GM18909 (cell line): ENCODE results near the gene EPB41L1.

Experiments used
- ATAC-seq: cut with Tn5 transposase; IDR thresholded peaks from one replicate; pipeline ENCODE4 v1.9.1; 2021; ENCODE audit warnings: mild to moderate bottlenecking; ENCODE audit not compliant: unreplicated experiment, poor library complexity

The EPB41L1 gene

GRCh38 chr20:36154700-36155628 is at the start of gene EPB41L1:
Gene EPB41L1 (plus strand): TSS chr20:36154740. CDS start chr20:36173778, 19,038 bp downstream.
- ATAC-seq = no peak

- no peak for ATAC-seq
Observed at GRCh38 chr20:36104856-36105255, 49.7 kb upstream of the EPB41L1 start.

DNA sequence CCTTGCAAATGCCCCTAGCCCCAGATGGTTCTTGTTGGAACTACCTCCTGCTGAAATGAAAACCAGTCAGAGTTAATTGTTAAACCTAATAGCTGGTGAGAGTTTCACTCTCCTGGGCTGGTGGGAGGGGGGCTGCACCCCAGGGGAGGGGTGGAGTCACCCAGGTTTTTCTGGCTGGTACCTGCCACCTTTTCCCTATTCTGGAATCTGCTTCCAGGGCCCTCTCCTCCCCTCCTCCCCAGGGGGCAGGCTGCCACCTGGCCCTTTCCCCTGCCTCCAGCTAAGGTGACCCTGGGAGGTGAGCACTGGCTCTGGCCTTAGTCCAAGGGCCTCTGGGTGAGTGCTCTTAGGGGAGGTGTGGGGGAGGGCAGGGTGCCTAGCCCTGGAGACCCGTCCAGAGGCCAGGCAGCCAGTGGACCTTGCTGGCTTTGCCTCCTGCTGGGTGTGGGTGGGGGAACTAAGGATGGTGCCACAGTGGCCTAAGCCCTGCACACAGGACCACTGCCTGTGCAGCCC is 48.8 kb upstream of the EPB41L1 start:
- ATAC-seq = no peak

- ATAC-seq = no peak
Observed at GRCh38 chr20:36106606-36107005, 47.9 kb upstream of the EPB41L1 start.

- no peak for ATAC-seq
Observed at GRCh38 chr20:36107881-36108280, 46.7 kb upstream of the EPB41L1 start.

DNA sequence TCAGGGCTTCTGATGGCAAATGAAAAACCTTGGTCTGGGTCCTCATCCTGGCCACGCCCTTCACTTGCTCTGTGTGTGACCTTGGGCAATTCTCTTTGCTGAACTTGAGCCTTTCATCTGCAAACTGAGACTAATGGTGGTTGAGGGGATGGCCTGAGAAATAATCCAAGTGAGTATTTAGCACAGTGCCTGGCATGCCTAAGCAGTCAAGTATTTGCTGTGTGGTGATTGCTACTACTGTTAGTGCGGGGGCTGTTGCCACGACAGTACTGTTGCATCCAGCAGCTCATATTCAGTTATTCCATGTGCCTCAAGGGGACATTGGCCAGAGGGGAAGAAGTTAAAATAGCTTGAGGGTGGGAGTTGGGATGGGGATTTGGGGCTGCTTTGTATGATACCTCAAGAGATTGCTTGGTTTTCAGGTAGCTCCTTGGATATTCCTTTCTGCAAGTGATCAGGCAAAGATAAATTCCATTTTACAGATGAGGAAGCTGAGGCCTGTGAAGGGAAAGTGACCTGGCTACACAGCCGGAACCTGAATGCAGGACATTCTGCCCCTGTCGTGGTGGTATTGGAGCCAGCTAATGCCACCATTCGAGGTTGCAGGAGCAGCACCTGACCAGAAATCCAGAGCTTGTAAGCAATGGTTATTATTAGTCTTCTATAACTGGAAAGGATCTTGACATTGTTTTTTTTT is 45.1 kb upstream of the EPB41L1 start:
- no peak for ATAC-seq

GRCh38 chr20:36110994-36111393 is 43.5 kb upstream of the EPB41L1 start:
- ATAC-seq = no peak

DNA sequence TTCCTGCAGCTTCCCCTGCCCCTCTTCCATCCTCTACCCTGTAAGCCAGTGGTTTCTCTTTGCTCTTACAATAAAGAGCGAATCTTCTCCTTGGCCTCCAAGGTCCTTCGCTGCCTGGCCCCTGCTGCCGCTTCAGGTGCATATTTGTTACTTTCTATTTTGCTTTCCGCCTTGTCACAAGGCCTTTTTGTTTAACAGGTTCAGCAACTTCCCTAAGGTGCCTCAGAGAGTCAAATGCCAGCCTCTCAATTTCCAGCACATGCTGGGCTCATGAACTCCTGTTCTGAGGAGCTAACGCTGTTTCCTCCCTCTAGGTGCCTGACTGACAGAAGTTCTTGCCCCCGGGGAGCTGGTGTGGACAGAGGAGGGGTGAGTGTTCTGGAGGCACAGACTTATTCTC is 42.4 kb upstream of the EPB41L1 start:
- no peak for ATAC-seq

GRCh38 chr20:36113036-36113435 is 41.5 kb upstream of the EPB41L1 start:
- no peak for ATAC-seq

GRCh38 chr20:36113566-36114250 is 40.8 kb upstream of the EPB41L1 start:
- ATAC-seq = no peak

GRCh38 chr20:36114707-36115106 is 39.8 kb upstream of the EPB41L1 start:
- ATAC-seq = no peak

GRCh38 chr20:36115925-36116324 is 38.6 kb upstream of the EPB41L1 start:
- ATAC-seq = no peak

GRCh38 chr20:36116807-36117441 is 37.6 kb upstream of the EPB41L1 start:
- ATAC-seq = no peak

GRCh38 chr20:36117638-36118037 is 36.9 kb upstream of the EPB41L1 start:
- no peak for ATAC-seq

DNA sequence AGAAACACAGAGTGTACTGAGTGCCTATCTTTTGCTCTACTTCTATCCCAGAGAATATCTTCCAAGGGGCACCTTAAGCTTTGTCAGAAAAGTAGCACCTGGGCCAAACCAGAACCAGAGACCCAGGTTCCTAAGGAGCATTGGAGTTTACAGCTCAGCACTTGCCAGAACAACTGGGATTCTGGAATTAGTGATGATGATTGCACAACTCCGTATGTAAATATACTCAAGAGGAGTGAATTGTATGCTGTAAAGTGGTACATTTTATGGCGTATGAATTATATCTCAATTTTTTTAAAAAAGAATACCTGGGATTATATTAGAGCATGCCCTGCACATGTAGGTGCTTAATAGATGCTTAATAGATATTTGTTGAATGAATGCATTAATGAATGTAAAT is 36.2 kb upstream of the EPB41L1 start:
- ATAC-seq = no peak

GRCh38 chr20:36119537-36119936 is 35.0 kb upstream of the EPB41L1 start:
- ATAC-seq = no peak

- no peak for ATAC-seq
Observed at GRCh38 chr20:36120241-36120640, 34.3 kb upstream of the EPB41L1 start.

GRCh38 chr20:36120991-36121390 is 33.5 kb upstream of the EPB41L1 start:
- ATAC-seq = no peak

DNA sequence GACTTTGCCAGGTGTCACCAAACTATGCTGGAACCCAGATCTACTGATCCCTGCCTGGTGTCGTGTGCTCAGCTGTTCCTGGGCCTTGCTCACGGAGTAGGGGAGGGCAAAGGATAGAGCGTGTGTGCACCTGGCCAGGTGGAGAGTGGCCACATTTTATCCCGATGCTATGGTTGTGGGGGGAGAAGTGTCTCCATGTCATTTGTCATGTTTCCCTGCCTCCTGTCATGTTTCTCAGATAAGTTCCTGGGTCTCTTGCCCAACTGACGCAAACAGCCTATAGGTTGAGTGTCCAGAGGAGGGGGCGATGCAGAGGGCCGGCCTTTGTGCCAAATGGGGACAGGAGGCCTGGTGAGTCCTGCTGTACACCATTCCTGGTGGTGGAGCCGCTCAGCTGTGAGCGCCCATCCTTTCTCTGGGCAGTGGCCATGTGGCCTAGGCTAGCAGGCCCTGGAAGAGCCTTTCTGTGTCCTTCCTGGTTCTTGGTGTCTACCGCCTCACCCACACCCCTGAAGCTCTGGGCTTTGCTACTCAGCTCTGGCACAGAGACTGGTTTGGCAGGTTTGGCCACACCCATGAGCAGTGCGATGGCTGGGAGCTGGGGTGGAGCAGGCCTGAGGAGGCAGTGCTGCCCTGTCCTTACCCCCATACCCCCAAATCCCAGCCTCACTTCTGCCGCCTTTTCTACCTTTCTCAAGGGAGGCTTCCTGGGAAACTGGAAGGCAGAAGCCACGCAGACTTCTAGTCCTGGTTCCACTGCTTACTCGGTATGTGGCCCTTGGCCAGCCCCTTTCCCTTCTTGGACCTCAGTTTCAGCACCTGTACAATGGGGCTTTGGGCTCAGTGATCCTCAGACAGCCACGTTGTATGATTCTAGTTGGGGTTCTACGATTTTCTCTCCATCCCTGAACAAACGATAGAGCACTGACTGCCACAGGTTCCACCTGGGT is 32.3 kb upstream of the EPB41L1 start:
- ATAC-seq = no peak
